ENCODE measurements around the gene GOLPH3L. TPM values are rescaled to one million over a fixed set of nuclear protein-coding genes. Genes with fewer than 3 reads are reported as not detected.

GOLPH3L gene
- total RNA-seq, 1 experiment from 2014 or later = 68.5 TPM

DNA sequence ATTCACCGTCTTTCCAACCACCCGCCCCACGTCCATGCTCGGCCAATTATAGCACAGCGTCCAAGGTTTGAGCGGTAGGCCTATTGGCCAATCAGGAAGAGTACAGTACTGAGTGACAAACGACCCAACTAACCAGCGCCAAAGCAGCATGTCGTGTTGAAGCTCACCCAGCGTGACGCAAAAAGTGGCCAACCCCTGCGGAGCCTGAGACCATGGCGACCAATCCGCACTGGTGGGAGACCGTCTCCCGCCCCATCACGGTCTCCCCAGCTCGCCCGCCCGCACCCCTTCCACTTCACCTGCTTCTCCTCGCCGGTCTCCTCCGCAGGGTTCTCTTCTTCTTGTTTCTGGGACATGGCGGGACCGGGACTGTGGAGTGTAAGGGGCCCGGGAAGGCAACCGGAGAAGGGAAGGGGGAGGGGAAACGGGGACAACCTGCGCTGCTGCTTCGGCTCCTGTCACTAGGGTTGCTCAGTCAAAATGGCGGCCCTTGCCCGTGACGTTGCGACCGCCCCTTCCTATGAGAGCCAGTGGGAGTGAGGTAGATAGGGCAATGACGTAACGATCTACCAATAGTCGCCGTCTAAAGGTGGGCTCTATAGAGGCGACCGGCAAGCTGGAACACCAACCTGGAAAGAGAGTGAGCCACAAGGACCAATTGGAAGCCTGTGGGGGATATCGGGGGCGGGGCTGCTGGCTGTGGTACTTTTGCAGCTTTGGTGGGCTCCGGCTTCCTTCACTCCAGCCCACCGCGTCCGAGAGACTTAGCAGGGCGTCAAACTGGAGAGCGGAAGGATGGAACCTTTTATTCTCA lies 67.6 kb downstream of the GOLPH3L start, which contains the start of gene ENSA:
Gene ENSA, minus strand, starts transcription at position 498 of the 814 bp plus-strand sequence. Its CDS starts 142 bp downstream, at position 356.
- no peak within 1 kb of the TSS for H3K27ac Mint-ChIP-seq (ENCODE audit: low read depth, unreplicated experiment)
- intact Hi-C loops (cut with micrococcal nuclease) = loop anchor here (1.0 to 5.0 kb wide), 4 partner anchors 18 to 348 kb away; partner anchors contain the start of gene GOLPH3L

DNA sequence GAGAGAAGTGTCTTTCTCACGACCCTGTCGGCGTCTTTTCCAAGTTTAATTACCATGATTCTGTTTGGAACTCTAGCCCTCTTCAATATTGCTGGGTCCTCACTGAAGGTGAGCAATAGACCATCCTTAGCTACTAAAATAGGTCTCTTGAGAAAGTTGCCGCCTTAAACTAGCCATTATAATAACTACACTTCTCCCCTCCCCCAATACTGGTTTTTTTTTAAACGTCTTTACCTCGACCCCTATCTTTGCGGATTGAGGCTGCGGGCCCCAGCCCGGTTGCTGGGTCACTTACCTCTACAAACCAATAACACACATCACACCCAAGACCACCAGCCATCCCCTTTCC lies 68.2 kb downstream of the GOLPH3L start:
- TSS peak; percentile 53 for BruUV-seq (replicated peaks)
- intact Hi-C loops (cut with micrococcal nuclease) = loop anchor here (1.0 to 5.0 kb wide), 4 partner anchors 17 to 349 kb away; partner anchors contain the start of gene GOLPH3L
- Mint-ChIP-seq H3K27ac (ENCODE audit: low read depth, unreplicated experiment) (no peak overlapping the region), H3K4me3 (ENCODE audit: unreplicated experiment) (no peak overlapping the region), H3K9me3 (ENCODE audit: unreplicated experiment) (no peaks in the 10 kb centered on the region), H3K36me3 (ENCODE audit: insufficient read depth, unreplicated experiment) (peaks cover 15% of the 10 kb centered on the region), H3K4me1 (ENCODE audit: insufficient read depth, unreplicated experiment) (peaks cover 50% of the 10 kb centered on the region), H3K27me3 (ENCODE audit: insufficient read depth, unreplicated experiment) (no peaks in the 10 kb centered on the region)
- TF ChIP-seq, protein P1, sequence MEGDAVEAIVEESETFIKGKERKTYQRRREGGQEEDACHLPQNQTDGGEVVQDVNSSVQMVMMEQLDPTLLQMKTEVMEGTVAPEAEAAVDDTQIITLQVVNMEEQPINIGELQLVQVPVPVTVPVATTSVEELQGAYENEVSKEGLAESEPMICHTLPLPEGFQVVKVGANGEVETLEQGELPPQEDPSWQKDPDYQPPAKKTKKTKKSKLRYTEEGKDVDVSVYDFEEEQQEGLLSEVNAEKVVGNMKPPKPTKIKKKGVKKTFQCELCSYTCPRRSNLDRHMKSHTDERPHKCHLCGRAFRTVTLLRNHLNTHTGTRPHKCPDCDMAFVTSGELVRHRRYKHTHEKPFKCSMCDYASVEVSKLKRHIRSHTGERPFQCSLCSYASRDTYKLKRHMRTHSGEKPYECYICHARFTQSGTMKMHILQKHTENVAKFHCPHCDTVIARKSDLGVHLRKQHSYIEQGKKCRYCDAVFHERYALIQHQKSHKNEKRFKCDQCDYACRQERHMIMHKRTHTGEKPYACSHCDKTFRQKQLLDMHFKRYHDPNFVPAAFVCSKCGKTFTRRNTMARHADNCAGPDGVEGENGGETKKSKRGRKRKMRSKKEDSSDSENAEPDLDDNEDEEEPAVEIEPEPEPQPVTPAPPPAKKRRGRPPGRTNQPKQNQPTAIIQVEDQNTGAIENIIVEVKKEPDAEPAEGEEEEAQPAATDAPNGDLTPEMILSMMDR (IDR thresholded peaks at IDR 0.05; ENCODE audit: unreplicated experiment) = no peak
- DNase-seq (ENCODE audit: unreplicated experiment) = no peak
- ChIA-PET CTCF (interaction anchor here (1.3 to 1.6 kb wide), 4 partner anchors 9 to 68 kb away, joined by 3 to 7 read pairs (median 6); no protein-coding TSS in a partner anchor), POLR2A (interaction anchor here (0.7 to 25.5 kb wide), 26 partner anchors 9 to 384 kb away, joined by 3 to 1125 read pairs (median 6); partner anchors contain the start of genes ARNT, GOLPH3L, MCL1 and MINDY1)

More for the DNA sequence above, 67.6 kb downstream of the GOLPH3L start, which contains the start of gene ENSA:
- Mint-ChIP-seq H3K4me3 (ENCODE audit: unreplicated experiment) (no peak within 1 kb of the TSS), H3K4me1 (ENCODE audit: insufficient read depth, unreplicated experiment) (peaks cover 44% of the 10 kb centered on the region), H3K27me3 (ENCODE audit: insufficient read depth, unreplicated experiment) (no peaks in the 10 kb centered on the region), H3K36me3 (ENCODE audit: insufficient read depth, unreplicated experiment) (peaks cover 9% of the 10 kb centered on the region), H3K9me3 (ENCODE audit: unreplicated experiment) (no peaks in the 10 kb centered on the region)
- DNase-seq (ENCODE audit: unreplicated experiment) = peak; percentile 100
- TF ChIP-seq, protein P1 (IDR thresholded peaks at IDR 0.05; ENCODE audit: unreplicated experiment) = no peak
- BruUV-seq (replicated peaks) = no TSS peak
- POLR2A ChIA-PET = interaction anchor here (0.5 to 25.5 kb wide), 31 partner anchors 9 to 383 kb away, joined by 3 to 1125 read pairs (median 5); partner anchors contain the start of genes ARNT, CTSK, FALEC and GOLPH3L
- CTCF ChIA-PET = interaction anchor here (0.7 to 1.6 kb wide), 7 partner anchors 8 to 184 kb away, joined by 3 to 7 read pairs (median 5); no protein-coding TSS in a partner anchor

DNA sequence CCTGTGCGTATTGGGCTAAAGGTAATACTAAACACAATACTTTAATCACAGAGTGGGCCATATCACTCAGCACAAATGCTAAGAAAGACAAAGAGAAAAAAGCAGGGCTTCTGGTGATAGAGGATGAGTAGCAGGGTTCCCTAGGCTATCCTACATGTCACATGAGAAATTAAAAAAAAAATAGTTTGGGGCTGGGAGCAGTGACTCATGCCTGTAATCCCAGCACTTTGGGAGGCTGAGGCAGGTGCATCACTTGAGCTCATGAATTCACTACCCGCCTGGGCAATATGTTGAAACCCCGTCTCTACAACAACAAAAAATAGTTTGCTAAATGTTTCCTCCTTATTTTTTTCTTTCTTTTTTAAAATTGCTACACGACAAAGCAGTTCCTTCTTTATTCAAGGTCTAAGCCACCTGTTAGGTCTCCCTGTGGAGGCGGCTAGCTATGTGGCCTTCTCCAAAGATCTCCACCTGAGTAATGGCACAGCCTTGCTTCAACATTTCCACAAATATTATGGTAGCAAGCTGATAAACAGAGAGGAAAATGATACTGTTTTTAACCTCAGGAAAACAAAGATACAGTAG lies 69.0 kb downstream of the GOLPH3L start:
- Mint-ChIP-seq H3K27me3 (ENCODE audit: insufficient read depth, unreplicated experiment) (no peaks in the 10 kb centered on the region), H3K4me1 (ENCODE audit: insufficient read depth, unreplicated experiment) (peaks cover 58% of the 10 kb centered on the region), H3K9me3 (ENCODE audit: unreplicated experiment) (no peaks in the 10 kb centered on the region), H3K36me3 (ENCODE audit: insufficient read depth, unreplicated experiment) (peaks cover 23% of the 10 kb centered on the region), H3K4me3 (ENCODE audit: unreplicated experiment) (no peak overlapping the region), H3K27ac (ENCODE audit: low read depth, unreplicated experiment) (no peak overlapping the region)
- DNase-seq (ENCODE audit: unreplicated experiment) = no peak
- POLR2A ChIA-PET = interaction anchor here (0.5 to 25.5 kb wide), 20 partner anchors 9 to 625 kb away, joined by 3 to 1125 read pairs (median 6); partner anchors contain the start of genes GOLPH3L, MCL1, MINDY1 and PRPF3
- intact Hi-C loops (cut with micrococcal nuclease) = loop anchor here (2.0 to 5.0 kb wide), 3 partner anchors 69 to 349 kb away; partner anchors contain the start of gene GOLPH3L
- TF ChIP-seq, protein P1 (IDR thresholded peaks at IDR 0.05; ENCODE audit: unreplicated experiment) = no peak
- CTCF ChIA-PET = interaction anchor here (0.6 to 3.4 kb wide), 14 partner anchors 9 to 1387 kb away, joined by 3 to 27 read pairs (median 3); partner anchors contain the start of gene GOLPH3L
- BruUV-seq (replicated peaks) = no TSS peak
